Parathyroid adenoma (tissue), 2 donors: ENCODE results near the gene SPEN.

Source experiments
- H2AFZ ChIP-seq: fragments of 300-600 bp; sonication (generic); one replicate; pipeline ENCODE4 v1.7.0; 2017; ENCODE audit warnings: antibody characterized with exemption, mild to moderate bottlenecking
- H3K27ac ChIP-seq: fragments of 300-600 bp; sonication (generic); one replicate; pipeline ENCODE4 v1.7.0; 2017
- H3K27me3 ChIP-seq: fragments of 300-600 bp; sonication (generic); one replicate; pipeline ENCODE4 v1.7.0; 2017; ENCODE audit warnings: low read length; ENCODE audit not compliant: control insufficient read depth, insufficient read depth
- H3K36me3 ChIP-seq: fragments of 300-600 bp; sonication (generic); one replicate; pipeline ENCODE4 v1.7.0; 2017; ENCODE audit warnings: low read length; ENCODE audit not compliant: control insufficient read depth, insufficient read depth
- H3K4me1 ChIP-seq: fragments of 300-600 bp; sonication (generic); one replicate; pipeline ENCODE4 v1.7.0; 2017; ENCODE audit warnings: control low read depth
- H3K4me2 ChIP-seq: fragments of 300-600 bp; sonication (generic); one replicate; pipeline ENCODE4 v1.7.0; 2017; ENCODE audit warnings: low read length
- H3K4me3 ChIP-seq: fragments of 300-600 bp; sonication (generic); one replicate; pipeline ENCODE4 v1.7.0; 2017; ENCODE audit warnings: low read depth, low read length
- H3K79me2 ChIP-seq: fragments of 300-600 bp; sonication (generic); one replicate; pipeline ENCODE4 v1.7.0; 2017; ENCODE audit warnings: control low read depth
- H3K9ac ChIP-seq: fragments of 300-600 bp; sonication (generic); one replicate; pipeline ENCODE4 v1.7.0; 2017; ENCODE audit warnings: mild to moderate bottlenecking
- H3K9me3 ChIP-seq: fragments of 300-600 bp; sonication (generic); one replicate; pipeline ENCODE4 v1.7.0; 2017; ENCODE audit warnings: low read length; ENCODE audit not compliant: control insufficient read depth
- TF ChIP-seq, protein P1 (sequence below): fragments of 300-600 bp; sonication (generic); IDR thresholded peaks from one replicate; pipeline ENCODE4 v1.7.0; 2017; ENCODE audit warnings: antibody characterized with exemption, mild to moderate bottlenecking
- donor health status: primary hyperparathyroidism.

Gene SPEN

GRCh38 chr1:15852036-15852827 lies 4.7 kb downstream of the SPEN start:
- Histone ChIP-seq H3K79me2 (peaks cover 28% of the 10 kb centered on the region), H2AFZ (no peak overlapping the region), H3K36me3 (no peaks in the 10 kb centered on the region), H3K4me3 (no peak overlapping the region), H3K9ac (no peak overlapping the region), H3K9me3 (no peaks in the 10 kb centered on the region), H3K27me3 (no peaks in the 10 kb centered on the region), H3K4me2 (peak overlapping the region; percentile 18), H3K4me1 (peaks cover 4% of the 10 kb centered on the region), H3K27ac (peak overlapping the region; percentile 53)
- TF ChIP-seq, protein P1, sequence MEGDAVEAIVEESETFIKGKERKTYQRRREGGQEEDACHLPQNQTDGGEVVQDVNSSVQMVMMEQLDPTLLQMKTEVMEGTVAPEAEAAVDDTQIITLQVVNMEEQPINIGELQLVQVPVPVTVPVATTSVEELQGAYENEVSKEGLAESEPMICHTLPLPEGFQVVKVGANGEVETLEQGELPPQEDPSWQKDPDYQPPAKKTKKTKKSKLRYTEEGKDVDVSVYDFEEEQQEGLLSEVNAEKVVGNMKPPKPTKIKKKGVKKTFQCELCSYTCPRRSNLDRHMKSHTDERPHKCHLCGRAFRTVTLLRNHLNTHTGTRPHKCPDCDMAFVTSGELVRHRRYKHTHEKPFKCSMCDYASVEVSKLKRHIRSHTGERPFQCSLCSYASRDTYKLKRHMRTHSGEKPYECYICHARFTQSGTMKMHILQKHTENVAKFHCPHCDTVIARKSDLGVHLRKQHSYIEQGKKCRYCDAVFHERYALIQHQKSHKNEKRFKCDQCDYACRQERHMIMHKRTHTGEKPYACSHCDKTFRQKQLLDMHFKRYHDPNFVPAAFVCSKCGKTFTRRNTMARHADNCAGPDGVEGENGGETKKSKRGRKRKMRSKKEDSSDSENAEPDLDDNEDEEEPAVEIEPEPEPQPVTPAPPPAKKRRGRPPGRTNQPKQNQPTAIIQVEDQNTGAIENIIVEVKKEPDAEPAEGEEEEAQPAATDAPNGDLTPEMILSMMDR = no peak

GRCh38 chr1:15852828-15853302 lies 5.4 kb downstream of the SPEN start:
- no peak overlapping the region for H3K4me3 ChIP-seq

GRCh38 chr1:15856888-15857287 lies 9.4 kb downstream of the SPEN start:
- no peaks in the 10 kb centered on the region for H3K36me3 ChIP-seq

More at GRCh38 chr1:15852828-15853302, 5.4 kb downstream of the SPEN start:
- H2AFZ ChIP-seq = no peak overlapping the region
- TF ChIP-seq, protein P1 = no peak
- no peaks in the 10 kb centered on the region for H3K27me3 ChIP-seq
- no peaks in the 10 kb centered on the region for H3K36me3 ChIP-seq
- no peak overlapping the region for H3K9ac ChIP-seq
- peaks cover 4% of the 10 kb centered on the region for H3K4me1 ChIP-seq
- H3K27ac ChIP-seq = no peak overlapping the region
- H3K9me3 ChIP-seq = no peaks in the 10 kb centered on the region
- H3K79me2 ChIP-seq = peaks cover 33% of the 10 kb centered on the region
- H3K4me2 ChIP-seq = no peak overlapping the region

DNA sequence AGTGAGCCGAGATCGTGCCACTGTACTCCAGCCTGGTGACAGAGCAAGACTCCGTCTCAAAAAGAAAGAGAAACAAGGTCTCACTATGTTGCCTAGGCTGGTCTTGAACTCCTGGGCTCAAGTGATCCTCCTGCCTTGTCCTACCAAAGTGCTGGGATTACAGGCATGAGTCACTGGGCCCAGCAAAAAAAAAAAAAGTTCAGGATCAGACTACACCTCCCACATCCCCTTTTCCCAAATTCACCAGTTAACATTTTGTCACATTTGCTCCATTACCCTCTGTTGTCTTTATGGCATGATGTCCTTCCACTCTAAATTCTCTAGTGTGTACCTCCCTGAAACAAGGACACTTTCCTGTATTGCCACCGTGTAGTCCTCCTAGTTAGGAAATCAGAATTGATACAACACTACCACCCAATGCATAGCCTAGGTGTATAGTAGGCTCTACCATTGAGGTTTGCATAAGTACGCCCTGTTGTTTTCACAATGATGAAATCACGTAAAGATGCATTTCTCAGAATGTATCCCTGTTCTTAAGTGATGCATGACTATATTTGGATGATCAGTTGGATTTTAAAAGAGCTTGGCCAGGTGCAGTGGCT lies 10.7 kb downstream of the SPEN start:
- TF ChIP-seq, protein P1 = no peak
- Histone ChIP-seq H3K36me3 (no peaks in the 10 kb centered on the region), H3K9ac (no peak overlapping the region), H3K4me2 (peak overlapping the region; percentile 6), H3K9me3 (no peaks in the 10 kb centered on the region), H2AFZ (no peak overlapping the region), H3K27ac (no peak overlapping the region), H3K79me2 (peaks cover 54% of the 10 kb centered on the region), H3K4me3 (no peak overlapping the region), H3K4me1 (no peaks in the 10 kb centered on the region), H3K27me3 (no peaks in the 10 kb centered on the region)

More at GRCh38 chr1:15856888-15857287, 9.4 kb downstream of the SPEN start:
- no peak overlapping the region for H3K9ac ChIP-seq
- no peak overlapping the region for H3K4me2 ChIP-seq
- no peak overlapping the region for H3K27ac ChIP-seq
- no peaks in the 10 kb centered on the region for H3K9me3 ChIP-seq
- H3K4me1 ChIP-seq = no peaks in the 10 kb centered on the region
- no peaks in the 10 kb centered on the region for H3K27me3 ChIP-seq
- H3K4me3 ChIP-seq = no peak overlapping the region
- peaks cover 54% of the 10 kb centered on the region for H3K79me2 ChIP-seq
- TF ChIP-seq, protein P1 = no peak
- no peak overlapping the region for H2AFZ ChIP-seq
